Measurements from ENCODE around the gene SPARCL1.
A peak's percentile ranks its signal among the peaks of the same experiment; 100 is the strongest.
"Not testable (repeated sequence)": the region's sequence is repeated elsewhere in the genome, so short reads cannot be mapped to it uniquely, and the experiment has no call there.

Gene SPARCL1, protein sequence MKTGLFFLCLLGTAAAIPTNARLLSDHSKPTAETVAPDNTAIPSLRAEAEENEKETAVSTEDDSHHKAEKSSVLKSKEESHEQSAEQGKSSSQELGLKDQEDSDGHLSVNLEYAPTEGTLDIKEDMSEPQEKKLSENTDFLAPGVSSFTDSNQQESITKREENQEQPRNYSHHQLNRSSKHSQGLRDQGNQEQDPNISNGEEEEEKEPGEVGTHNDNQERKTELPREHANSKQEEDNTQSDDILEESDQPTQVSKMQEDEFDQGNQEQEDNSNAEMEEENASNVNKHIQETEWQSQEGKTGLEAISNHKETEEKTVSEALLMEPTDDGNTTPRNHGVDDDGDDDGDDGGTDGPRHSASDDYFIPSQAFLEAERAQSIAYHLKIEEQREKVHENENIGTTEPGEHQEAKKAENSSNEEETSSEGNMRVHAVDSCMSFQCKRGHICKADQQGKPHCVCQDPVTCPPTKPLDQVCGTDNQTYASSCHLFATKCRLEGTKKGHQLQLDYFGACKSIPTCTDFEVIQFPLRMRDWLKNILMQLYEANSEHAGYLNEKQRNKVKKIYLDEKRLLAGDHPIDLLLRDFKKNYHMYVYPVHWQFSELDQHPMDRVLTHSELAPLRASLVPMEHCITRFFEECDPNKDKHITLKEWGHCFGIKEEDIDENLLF

DNA sequence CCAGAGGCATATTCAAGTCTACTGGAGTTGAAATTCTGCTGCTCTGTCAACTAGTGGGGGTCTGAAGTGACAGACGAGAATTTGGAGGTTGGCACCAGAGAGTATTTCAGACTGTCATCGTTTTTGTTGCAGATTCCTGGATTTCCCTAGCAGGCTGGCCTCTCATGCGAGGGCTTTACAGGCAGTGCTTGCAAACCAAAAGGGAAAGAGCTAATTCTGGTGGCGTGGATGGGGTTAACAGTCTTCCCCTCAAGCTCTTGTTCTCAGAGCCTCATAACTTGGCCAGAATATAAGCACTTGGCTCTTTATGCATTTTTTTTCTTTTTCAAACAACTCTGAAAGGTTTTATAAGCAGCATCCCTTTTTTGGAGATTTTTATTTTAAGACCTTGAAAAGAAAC, at the start of gene SPARCL1:
SPARCL1 (minus strand) TSS at position 190 of the 400 bp plus-strand sequence. CDS start 29,802 bp downstream, outside the sequence.
- Mint-ChIP-seq H3K9me3 (peaks cover 5% of the 10 kb centered on the region), H3K4me1 (no peaks in the 10 kb centered on the region), H3K4me3 (no peak within 1 kb of the TSS), H3K36me3 (no peaks in the 10 kb centered on the region), H3K27ac (no peak within 1 kb of the TSS), H3K27me3 (peaks cover 2% of the 10 kb centered on the region)

DNA sequence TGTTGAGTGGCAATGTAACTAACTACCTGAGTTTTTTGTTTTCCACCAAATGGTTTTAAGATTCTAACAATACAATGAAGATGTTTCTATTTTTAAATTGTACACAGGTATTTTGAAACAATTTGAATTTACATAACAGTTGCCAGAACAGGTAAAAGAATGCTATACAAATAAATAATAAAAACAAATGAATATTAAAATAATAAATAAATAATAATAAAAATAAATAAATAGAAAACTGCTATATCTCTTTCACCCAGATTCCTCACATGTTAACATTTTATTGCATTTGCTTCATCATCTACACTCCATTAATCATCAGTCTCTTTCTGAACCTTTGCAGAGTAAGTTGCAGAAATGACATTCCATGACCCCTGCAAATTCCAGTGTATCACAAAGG, 46.8 kb upstream of the SPARCL1 start:
- H3K27ac Mint-ChIP-seq: no peak overlapping the region

DNA sequence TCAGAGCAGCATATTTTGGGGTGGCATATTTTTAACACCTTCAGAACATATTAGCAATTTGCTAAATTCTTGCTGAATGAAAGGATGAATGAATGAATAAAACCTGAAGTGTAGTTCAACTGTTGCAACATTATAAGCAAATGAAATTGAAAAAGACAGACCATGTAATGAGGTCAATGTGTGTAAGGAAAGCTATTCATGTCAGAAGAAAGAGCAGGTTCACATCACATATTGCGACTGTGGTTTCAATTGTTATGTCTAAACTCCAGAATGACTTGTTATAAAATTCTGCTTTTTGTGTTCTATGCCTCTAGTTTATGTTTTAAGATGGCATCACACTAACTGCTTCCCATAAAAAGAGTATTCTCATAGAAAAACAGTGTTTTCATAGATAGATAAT, 46.2 kb upstream of the SPARCL1 start:
- no peaks in the 10 kb centered on the region for H3K9me3 Mint-ChIP-seq
- no peaks in the 10 kb centered on the region for H3K36me3 Mint-ChIP-seq
- no peak overlapping the region for H3K4me3 Mint-ChIP-seq
- H3K27ac Mint-ChIP-seq: no peak overlapping the region
- H3K27me3 Mint-ChIP-seq: peaks cover 10% of the 10 kb centered on the region
- no peaks in the 10 kb centered on the region for H3K4me1 Mint-ChIP-seq

More for the DNA sequence above, 46.8 kb upstream of the SPARCL1 start:
- Mint-ChIP-seq H3K9me3 (no peaks in the 10 kb centered on the region), H3K27me3 (peaks cover 9% of the 10 kb centered on the region), H3K4me3 (no peak overlapping the region), H3K36me3 (no peaks in the 10 kb centered on the region), H3K4me1 (no peaks in the 10 kb centered on the region)

DNA sequence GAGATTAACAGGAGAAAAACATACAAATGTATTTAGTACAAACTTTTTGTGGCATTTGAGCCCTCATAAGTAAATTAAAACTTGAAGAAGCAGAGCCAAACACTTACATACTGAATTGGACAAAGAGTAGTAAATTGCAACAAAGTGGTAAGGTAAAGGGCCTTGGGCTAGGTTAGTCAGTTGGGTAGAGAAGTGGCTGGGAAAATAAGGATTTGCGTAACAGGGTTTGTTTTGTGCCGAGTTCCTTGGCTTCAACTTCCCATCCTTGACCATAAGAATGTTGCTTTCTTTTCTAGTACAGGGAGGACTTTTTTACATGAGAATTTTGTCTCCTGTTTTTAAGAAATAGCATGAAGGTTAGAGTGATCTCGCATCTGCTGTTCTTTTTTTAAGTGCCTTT, 45.8 kb upstream of the SPARCL1 start:
- H3K4me1 Mint-ChIP-seq: no peaks in the 10 kb centered on the region
- H3K4me3 Mint-ChIP-seq: no peak overlapping the region
- H3K27me3 Mint-ChIP-seq: peaks cover 10% of the 10 kb centered on the region
- H3K27ac Mint-ChIP-seq: no peak overlapping the region
- H3K36me3 Mint-ChIP-seq: no peaks in the 10 kb centered on the region
- H3K9me3 Mint-ChIP-seq: no peaks in the 10 kb centered on the region

DNA sequence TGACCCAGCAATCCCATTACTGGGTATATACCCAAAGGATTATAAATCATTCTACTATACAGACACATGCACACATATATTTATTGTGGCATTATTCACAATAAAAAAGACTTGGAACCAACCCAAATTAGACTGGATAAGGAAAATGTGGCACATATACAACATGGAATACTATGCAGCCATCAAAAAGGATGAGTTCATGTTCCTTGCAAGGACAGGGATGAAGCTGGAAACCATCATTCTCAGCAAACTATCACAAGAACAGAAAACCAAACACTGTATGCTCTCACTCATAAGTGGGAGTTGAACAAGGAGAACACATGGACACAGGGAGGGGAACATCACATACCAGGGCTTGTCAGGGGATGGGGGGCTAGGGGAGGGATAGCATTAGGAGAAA, 45.2 kb upstream of the SPARCL1 start:
- H3K4me1 Mint-ChIP-seq, H3K36me3 Mint-ChIP-seq, H3K4me3 Mint-ChIP-seq, H3K9me3 Mint-ChIP-seq: not testable (repeated sequence)
- peaks cover 10% of the 10 kb centered on the region for H3K27me3 Mint-ChIP-seq
- H3K27ac Mint-ChIP-seq: peak overlapping the region; percentile 64

DNA sequence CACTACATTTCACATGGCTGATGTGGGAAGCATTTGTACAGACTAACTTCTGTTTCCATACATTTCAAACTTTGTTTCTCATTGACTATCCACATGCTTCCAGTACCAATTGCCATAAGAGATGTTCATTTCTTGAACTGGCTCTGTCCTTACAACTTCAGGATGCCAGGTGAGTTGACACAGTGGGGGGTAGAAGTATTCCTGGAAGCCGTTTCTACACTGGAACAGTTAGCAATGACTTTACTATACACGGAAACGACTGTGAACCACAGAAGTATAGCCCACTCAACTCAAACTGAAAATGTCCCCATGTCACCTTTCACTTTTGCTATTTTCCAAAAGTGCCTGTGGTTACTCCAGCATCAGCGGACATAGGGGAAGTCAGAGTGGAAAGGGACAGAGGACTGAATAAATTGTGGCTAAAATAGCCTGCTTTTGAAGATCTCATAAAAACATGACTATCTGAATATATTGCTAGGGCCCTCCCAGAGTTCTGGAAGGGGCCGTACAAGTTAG, 41.2 kb upstream of the SPARCL1 start:
- no peak overlapping the region for H3K27ac Mint-ChIP-seq
- no peaks in the 10 kb centered on the region for H3K4me1 Mint-ChIP-seq
- no peaks in the 10 kb centered on the region for H3K36me3 Mint-ChIP-seq
- H3K9me3 Mint-ChIP-seq: no peaks in the 10 kb centered on the region
- H3K27me3 Mint-ChIP-seq: peaks cover 16% of the 10 kb centered on the region
- H3K4me3 Mint-ChIP-seq: no peak overlapping the region

DNA sequence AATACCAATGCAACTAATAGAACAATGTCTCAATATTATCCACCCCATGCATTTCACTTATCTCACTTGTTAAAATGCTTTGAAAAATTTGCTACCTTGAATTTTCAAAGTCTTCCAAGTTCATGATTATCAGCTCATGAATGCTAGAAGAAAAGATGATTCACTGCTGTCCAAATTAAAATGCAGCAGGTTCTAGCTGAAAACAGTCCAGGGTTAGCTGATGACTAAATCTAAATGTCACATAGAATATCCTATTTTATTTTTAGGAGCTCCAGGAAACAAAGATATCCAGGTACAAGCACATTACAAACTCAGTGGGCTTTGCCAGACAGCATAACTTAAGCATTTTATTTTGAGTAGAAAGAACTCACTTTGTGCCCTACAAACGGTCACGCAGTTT, 38.0 kb upstream of the SPARCL1 start:
- H3K4me3 Mint-ChIP-seq: no peak overlapping the region
- peaks cover 13% of the 10 kb centered on the region for H3K27me3 Mint-ChIP-seq
- H3K9me3 Mint-ChIP-seq: no peaks in the 10 kb centered on the region
- H3K4me1 Mint-ChIP-seq: no peaks in the 10 kb centered on the region
- no peak overlapping the region for H3K27ac Mint-ChIP-seq
- no peaks in the 10 kb centered on the region for H3K36me3 Mint-ChIP-seq

DNA sequence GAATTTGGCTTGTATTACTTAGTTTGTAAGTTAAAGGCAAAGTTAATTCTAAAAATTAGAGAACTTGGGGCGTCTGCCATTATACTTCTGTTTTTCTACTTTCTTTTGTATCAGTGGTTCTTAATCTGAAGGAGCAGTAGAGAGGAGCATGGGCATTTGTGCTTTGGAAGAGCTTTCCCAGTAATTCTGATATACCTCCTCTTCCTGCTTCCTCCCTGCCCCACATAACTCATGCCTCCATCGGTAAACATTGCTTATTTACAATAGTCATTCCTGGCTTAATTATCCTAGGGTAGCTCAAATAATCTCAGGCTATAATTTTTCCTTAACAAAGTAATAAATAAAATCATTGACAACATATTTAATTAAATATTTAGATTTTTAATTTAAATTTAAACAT, 37.1 kb upstream of the SPARCL1 start:
- Mint-ChIP-seq H3K36me3 (no peaks in the 10 kb centered on the region), H3K9me3 (no peaks in the 10 kb centered on the region), H3K4me1 (no peaks in the 10 kb centered on the region), H3K27me3 (peaks cover 8% of the 10 kb centered on the region), H3K27ac (no peak overlapping the region), H3K4me3 (no peak overlapping the region)

DNA sequence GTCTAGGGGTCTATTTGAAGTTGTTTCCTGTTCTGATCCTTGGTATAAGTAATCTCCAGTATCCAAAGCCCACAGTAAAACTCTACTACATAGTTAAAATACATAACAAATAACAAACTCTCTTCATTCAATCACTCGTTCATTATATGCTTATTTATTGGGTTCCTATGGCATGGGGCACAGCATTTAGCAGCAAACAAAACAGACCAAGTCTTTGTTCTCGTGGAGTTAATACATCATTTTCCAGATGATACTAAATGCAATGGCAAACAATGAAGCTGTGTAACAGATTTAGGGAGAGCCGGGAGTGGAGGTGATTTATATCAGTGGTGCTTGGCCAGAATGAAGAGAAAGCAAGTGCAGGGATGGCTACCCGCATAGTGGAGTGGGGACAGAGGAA, 36.6 kb upstream of the SPARCL1 start:
- no peak overlapping the region for H3K4me3 Mint-ChIP-seq
- H3K36me3 Mint-ChIP-seq: no peaks in the 10 kb centered on the region
- H3K4me1 Mint-ChIP-seq: no peaks in the 10 kb centered on the region
- no peak overlapping the region for H3K27ac Mint-ChIP-seq
- H3K27me3 Mint-ChIP-seq: peaks cover 8% of the 10 kb centered on the region
- no peaks in the 10 kb centered on the region for H3K9me3 Mint-ChIP-seq

DNA sequence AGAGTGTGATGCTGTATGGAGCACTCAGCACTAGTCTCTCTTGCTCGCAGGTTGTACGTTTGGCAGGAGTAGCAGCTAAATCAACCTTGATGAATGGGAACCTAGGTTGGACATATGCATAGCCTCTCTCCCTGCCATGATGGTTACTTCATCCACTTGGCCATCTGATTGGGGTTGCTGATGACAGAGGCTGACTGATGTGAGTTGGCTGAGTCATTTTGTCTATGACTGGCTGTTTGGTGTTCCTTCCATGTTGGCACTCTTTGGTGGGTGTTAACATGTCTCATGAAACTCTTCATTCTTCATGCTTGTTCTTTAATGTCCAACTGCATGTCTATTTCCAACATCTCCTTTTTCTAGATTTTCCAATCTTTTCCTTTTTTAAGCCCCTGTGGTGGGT, 31.6 kb upstream of the SPARCL1 start:
- peaks cover under 1% of the 10 kb centered on the region for H3K9me3 Mint-ChIP-seq
- no peak overlapping the region for H3K4me3 Mint-ChIP-seq
- H3K36me3 Mint-ChIP-seq: no peaks in the 10 kb centered on the region
- H3K27ac Mint-ChIP-seq: no peak overlapping the region
- H3K27me3 Mint-ChIP-seq: peaks cover 2% of the 10 kb centered on the region
- peaks cover 13% of the 10 kb centered on the region for H3K4me1 Mint-ChIP-seq

DNA sequence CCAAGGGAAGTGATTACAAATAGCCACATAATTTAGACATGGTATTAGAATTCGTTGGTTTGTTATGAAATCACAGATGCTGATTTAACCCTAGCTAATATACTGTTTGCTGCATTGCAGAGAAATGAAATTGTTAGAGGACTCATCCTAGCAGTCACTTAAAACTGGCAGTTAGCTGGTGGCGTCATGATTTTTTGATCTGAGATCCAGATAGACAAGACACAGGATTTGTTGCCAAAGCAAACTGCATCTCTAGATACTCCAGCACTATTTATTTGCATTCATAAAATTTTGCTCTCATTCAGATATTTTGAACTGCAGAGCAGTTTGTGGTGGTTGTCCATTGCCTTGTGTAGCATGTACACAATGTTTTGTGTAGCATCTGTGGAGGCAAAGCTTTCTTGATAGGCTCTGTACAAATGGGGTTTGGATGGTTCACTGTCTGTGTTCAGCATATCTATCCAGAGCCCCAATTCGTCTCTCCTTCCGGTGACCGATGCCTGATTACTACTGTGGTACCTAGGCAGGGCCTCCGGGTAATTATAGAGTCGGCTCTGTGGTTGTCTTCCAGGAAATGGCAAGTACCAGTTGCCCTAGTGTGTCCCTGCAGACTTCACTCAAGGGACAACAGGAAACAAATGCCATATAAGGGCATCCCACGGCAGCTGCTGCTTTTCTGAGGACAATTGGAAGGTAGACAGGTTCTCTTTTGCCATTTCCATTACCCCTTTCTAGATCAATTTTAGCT, 30.1 kb upstream of the SPARCL1 start:
- H3K9me3 Mint-ChIP-seq: peaks cover 5% of the 10 kb centered on the region
- H3K36me3 Mint-ChIP-seq: no peaks in the 10 kb centered on the region
- H3K4me3 Mint-ChIP-seq: no peak overlapping the region
- H3K27me3 Mint-ChIP-seq: peaks cover 2% of the 10 kb centered on the region
- peaks cover 13% of the 10 kb centered on the region for H3K4me1 Mint-ChIP-seq
- H3K27ac Mint-ChIP-seq: no peak overlapping the region

DNA sequence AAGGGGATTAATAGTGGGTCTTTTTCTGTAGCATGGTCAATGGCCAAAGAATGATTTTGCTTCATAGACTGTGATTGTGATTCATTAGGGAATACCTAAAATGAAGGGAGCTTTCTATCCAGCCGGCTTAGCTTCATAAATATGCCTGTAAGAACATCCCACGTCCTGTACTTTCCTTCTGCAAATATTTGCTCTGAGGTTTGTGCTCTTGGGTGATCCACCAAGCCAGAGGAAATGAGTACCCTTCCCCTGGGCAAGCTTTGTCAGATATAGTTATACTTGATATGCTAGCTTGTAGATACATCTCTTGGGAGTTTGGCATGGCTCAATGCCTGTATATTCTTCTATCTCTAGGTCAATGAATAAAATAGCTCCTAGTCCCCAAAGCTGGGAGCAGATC, 28.2 kb upstream of the SPARCL1 start:
- Mint-ChIP-seq H3K4me1 (peaks cover 13% of the 10 kb centered on the region), H3K4me3 (no peak overlapping the region), H3K36me3 (no peaks in the 10 kb centered on the region), H3K9me3 (peaks cover 5% of the 10 kb centered on the region), H3K27me3 (peaks cover 2% of the 10 kb centered on the region), H3K27ac (no peak overlapping the region)

DNA sequence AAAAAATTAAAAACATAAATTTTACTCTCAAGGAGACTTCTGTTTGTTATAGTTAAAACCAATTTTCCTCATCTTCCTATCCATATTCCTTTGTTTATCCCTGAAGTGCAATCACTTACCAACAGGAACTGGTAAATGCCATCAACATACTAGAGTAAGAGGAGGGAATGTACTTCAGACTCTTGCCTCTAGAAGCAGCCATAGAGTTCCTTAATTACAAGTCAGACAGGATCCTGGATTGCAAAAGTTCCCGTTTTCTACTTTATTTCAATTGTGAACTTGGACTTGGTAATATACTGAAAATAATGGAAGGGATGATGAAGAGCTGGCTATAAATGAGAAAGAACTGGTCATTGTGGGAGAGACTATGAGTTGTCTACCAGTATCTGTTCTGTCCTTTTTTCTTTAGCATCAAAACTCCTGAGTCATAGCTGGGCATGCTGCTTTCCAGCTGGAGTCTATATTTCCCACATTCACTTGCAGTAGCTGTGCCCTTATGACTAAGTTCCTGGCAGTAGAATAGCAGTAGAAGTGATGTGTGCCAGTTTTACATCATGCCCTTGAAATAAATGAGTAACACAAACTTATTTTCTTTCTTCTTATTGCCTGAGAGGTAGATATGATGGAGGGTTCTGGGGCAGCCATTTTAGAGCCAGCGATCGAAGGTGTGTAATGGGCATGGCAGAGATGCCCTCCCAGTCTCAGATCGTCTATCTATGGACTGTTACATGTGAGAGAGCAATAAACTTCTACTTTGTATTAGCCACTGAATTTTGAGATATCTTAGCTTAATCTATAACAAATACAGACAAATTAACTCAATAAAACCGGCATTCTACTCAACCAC, 26.8 kb upstream of the SPARCL1 start:
- H3K9me3 Mint-ChIP-seq: peaks cover 5% of the 10 kb centered on the region
- H3K27ac Mint-ChIP-seq: no peak overlapping the region
- H3K27me3 Mint-ChIP-seq: no peaks in the 10 kb centered on the region
- H3K4me3 Mint-ChIP-seq: no peak overlapping the region
- H3K4me1 Mint-ChIP-seq: peaks cover 13% of the 10 kb centered on the region
- no peaks in the 10 kb centered on the region for H3K36me3 Mint-ChIP-seq

DNA sequence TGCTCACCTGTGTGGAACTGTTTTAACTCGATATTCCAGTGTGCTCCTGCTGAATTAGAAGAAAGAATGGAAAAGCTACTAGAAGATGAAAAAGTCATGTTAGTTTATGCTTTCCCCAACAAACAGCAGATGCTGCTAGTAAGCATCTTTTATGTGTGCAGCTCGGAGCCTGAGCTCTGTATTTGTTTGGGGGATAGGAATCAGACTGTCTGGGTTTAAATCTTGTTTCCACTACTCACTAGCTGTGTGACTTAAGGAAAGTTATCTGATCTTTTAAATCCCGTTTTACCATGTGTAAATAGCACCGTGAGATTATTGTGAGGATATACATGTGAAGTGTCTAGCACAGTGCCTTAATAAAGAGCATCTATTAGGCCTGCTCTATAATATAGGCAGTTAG, 24.0 kb upstream of the SPARCL1 start:
- Mint-ChIP-seq H3K27ac (no peak overlapping the region), H3K9me3 (peaks cover 5% of the 10 kb centered on the region), H3K4me3 (no peak overlapping the region), H3K4me1 (no peaks in the 10 kb centered on the region), H3K36me3 (no peaks in the 10 kb centered on the region), H3K27me3 (peaks cover 2% of the 10 kb centered on the region)

DNA sequence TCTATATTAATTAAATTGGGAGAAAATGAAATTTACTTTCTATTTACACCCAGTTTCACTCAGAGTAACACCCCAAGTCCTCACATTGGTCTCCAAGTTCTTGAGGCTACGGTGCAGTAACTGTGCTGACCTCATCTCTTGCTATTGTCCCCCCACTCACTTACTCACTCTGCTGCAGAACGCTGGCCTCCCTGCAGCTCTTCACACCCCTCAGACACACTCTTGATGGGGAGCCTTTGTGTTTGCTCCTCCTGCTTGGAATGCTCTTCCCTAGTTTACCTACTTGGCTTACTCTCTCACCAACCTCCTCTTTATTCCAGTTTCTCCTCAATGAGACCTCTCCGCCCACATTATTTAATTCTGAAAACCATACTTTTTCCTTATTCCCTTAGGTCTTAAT, 22.2 kb upstream of the SPARCL1 start:
- Mint-ChIP-seq H3K27ac (no peak overlapping the region), H3K27me3 (peaks cover 2% of the 10 kb centered on the region), H3K9me3 (peaks cover 5% of the 10 kb centered on the region), H3K4me3 (no peak overlapping the region), H3K36me3 (no peaks in the 10 kb centered on the region), H3K4me1 (no peaks in the 10 kb centered on the region)

Data from activated naive CD4-positive, alpha-beta T cell treated with anti-CD3 and anti-CD28 coated beads, Interleukin-2, amount 50 U/mL, for 24 hours (primary cell).